DND-41 (cell line): ENCODE measurements around the gene DPH1.

Source experiments
- EZH2 ChIP-seq: IDR thresholded peaks from 3 replicates; pipeline ENCODE4 v1.6.1; 2012; ENCODE audit warnings: borderline replicate concordance, low read depth, mild to moderate bottlenecking, moderate library complexity, low read length, inconsistent platforms; ENCODE audit not compliant: severe bottlenecking
- TF ChIP-seq, protein P1 (sequence below): IDR thresholded peaks from 2 replicates; pipeline ENCODE4 v1.5.1; 2012; ENCODE audit warnings: borderline replicate concordance, low read length, moderate library complexity, mild to moderate bottlenecking; ENCODE audit not compliant: poor library complexity, severe bottlenecking; ENCODE audit errors: extremely low read depth

DNA sequence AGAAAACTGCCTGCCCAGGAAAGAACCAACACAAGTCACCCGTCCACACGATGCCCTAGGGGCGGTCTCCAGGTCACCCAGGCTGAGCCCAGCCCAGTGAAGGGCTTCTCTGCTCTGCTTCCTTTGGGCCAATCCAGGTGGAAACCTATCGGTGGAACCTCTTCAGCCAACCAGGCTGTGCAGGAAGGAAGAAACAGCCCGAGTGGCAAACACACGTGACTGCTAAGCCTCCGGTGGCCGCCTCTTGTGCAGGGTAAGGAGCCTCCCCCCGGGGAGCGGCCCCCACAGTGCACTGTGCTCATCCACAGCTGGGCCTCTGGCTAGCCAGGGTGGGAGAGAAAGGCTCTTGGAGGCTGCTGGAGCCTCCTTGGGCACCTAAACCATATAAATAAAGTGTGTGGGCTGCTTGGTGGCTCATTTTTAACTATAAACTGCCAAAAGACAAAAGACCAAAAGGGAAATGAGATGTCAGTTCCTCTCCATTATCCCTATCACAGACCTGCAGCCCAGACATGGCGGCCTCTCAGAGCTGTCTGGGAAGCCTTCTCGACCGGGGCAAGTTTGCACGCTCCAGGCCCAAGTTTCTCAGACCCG is 7.2 kb upstream of the DPH1 start:
- TF ChIP-seq, protein P1, sequence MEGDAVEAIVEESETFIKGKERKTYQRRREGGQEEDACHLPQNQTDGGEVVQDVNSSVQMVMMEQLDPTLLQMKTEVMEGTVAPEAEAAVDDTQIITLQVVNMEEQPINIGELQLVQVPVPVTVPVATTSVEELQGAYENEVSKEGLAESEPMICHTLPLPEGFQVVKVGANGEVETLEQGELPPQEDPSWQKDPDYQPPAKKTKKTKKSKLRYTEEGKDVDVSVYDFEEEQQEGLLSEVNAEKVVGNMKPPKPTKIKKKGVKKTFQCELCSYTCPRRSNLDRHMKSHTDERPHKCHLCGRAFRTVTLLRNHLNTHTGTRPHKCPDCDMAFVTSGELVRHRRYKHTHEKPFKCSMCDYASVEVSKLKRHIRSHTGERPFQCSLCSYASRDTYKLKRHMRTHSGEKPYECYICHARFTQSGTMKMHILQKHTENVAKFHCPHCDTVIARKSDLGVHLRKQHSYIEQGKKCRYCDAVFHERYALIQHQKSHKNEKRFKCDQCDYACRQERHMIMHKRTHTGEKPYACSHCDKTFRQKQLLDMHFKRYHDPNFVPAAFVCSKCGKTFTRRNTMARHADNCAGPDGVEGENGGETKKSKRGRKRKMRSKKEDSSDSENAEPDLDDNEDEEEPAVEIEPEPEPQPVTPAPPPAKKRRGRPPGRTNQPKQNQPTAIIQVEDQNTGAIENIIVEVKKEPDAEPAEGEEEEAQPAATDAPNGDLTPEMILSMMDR: no peak
- no peak for TF ChIP-seq EZH2
